DMS53 treated with DMSO at 0.1 percent for 48 hours (cell line): ENCODE data around the gene TMC8.
"Not testable (repeated sequence)": the region's sequence is repeated elsewhere in the genome, so short reads cannot be mapped to it uniquely, and the experiment has no call there.

Experiments
- DNase-seq: peaks from one replicate; lab custom pipeline; 2025; ENCODE audit not compliant: unreplicated experiment; lab: John Stamatoyannopoulos, UW

The TMC8 gene

DNA sequence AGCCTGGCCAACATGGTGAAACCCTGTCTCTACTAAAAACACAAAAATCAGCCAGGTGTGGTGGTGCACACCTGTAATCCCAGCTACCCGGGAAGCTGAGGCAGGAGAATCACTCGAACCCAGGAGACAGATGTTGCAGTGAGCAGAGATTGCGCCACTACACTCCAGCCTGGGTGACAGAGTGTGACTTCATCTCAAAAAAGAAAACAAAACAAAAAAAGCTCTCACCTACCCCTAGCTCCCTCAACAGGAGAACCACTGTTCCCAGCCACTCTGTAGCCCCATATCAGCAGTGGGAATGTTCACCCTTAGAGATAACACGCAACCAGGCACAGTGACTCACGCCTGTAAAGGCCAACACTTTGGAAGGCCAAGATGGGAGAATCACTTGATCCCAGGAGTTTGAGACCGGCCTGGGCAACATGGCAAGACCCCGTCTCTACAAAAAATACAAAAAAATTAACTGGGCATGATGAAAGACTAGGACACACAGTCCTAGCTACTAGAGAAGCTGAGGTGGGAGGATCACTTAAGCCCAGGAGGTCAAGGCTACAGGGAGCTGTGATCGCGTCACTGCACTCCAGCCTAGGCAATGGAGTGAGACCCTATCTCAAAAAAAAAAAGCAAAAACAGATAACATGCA lies 5.4 kb downstream of the TMC8 start:
- DNase-seq = no peak

DNA sequence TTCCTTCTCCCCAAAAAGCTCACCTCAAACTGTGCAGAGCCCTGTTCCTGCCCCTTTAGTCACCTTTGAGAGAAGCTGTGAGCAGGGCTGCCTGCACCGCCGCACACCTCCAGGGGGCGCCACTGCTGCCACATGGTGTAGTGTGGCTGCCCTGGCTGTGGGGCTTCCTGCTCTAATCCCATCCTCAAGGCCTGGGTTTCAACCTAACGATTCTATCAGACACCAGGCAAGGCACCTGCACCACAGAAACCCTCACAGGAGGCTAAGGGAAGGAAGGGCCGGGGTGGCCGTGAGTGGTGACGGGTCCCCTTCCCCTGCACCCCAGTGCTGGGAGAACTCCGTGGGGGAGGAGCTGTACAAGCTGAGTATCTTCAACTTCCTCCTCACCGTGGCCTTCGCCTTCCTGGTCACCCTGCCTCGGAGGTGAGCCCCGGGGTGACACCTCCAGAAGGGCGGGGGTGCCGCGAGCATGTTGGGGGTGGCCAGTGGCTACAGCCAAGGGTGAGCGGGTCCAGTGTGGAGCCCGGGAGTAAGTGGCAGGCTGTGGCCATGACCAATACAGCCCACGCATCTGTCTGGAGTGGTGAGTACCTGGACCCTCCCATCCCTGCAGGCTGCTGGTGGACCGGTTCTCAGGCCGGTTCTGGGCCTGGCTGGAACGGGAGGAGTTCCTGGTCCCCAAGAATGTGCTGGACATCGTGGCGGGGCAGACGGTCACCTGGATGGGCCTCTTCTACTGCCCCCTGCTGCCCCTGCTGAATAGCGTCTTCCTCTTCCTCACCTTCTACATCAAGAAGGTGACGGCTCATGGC lies 7.0 kb downstream of the TMC8 start:
- no peak for DNase-seq

DNA sequence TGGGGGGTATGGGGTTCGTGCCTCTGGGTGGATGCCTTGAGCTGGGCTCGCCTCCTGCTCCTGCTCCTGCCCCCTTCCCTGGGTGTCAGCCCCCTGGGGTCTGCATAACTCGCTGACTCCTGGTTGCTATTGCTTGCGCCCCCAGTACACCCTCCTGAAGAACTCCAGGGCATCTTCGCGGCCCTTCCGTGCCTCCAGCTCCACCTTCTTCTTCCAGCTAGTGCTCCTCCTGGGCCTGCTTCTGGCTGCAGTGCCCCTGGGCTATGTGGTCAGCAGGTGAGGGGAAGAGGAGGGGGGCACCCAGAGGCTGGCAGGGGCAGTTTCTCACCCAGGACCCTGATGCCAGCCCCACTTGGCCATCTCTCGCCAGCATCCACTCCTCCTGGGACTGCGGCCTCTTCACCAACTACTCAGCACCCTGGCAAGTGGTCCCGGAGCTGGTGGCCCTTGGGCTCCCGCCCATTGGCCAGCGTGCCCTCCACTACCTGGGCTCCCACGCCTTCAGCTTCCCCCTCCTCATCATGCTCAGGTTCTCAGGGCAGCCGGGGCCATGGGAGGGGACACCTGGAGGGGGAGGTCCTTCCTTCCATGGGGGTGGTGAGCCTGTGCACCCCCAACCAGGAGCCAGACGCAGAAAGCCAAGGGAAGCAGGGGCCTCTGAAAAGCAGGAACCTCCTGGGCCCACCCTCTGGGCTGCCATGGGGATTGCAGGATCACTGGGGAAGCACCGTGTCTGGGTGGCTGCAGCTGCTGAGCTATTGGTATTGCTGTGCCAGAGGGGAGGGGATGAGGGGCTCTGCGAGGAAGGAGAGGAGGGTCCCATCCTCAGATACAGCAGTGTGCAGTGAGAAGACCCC lies 7.9 kb downstream of the TMC8 start:
- DNase-seq = no peak

DNA sequence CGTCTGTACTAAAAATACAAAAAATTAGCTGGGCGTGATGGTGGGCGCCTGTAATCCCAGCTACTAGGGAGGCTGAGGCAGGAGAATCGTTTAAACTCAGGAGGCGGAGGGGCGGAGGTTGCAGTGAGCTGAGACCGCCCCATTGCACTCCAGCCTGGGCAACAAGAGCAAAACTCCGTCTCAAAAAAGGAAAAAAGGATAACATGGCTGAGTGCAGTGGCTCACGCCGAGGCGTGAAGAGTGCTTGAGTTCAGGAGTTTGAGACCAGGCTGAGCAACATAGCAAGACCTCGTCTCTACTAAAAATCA lies 9.2 kb downstream of the TMC8 start:
- DNase-seq = not testable (repeated sequence)

DNA sequence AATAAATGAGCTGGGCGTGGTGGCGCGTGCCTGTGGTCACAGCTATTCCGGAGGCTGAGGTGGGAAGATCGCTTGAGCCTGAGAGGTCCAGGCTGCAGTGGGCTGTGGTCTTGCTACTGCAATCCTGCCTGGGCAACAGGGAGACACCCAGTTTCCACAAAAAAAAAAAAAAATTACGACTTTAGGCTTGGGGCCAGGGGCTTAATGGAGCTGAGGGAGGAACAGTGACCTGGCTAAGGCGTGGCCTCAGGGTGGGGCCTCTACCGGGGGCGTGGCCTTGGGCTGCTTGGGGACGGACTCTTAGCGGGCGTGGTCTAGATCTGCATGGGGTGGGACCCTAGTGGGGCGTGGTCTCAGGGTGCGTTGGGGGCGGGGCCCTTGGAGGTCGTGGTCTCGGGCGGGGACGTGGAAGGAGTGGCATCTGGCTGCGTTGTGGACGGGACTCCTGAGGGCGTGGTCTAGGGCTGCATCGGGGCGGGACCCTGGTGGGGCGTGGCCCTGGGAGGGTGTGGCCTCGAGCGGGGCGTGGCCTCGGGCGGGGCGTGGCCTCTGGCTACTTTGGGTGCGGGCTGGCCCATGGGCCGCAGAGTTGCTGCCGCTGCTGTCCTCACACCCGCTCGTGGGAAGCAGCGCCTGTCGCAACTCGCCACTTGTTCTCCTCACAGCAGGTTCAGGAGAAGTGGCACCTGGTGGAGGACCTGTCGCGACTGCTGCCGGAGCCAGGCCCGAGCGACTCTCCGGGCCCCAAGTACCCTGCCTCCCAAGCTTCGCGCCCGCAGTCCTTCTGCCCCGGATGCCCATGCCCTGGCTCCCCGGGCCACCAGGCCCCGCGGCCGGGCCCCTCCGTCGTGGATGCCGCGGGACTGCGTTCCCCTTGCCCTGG lies 9.8 kb downstream of the TMC8 start:
- DNase-seq = peak; percentile 42

DNA sequence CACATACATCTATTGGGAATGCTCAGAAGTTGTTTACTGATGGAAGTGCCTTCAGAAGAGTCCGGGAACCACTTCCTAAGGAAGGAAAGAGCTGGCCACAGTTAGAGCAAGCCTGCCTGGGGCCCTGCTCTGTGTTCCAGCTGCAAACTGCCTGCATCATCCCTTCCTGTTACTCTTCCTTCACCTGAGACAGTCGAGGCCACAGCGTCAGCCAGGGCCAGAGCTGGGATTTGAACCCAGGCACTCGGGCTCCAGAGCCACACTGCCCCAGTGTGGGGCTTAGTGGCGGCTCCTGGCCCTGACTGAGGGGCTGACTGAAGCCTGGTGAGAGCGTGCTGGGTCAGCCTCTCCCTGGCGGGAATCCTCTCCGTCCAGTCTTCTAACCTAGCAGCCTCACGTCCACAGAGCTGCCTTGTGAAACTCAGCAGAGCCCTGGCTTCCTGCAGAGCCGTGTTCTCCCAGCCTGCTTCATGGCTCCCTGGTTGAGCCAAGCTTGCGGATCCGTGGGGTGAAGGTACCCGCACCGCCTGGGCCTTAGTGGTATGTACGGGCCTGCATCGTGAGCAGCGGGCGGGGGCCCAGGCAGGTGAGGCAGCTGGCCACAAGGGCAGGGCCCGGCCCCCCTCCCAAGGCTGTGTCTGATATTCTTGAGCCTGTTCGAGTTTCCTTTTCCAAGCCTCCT lies 11.0 kb downstream of the TMC8 start:
- DNase-seq = no peak

DNA sequence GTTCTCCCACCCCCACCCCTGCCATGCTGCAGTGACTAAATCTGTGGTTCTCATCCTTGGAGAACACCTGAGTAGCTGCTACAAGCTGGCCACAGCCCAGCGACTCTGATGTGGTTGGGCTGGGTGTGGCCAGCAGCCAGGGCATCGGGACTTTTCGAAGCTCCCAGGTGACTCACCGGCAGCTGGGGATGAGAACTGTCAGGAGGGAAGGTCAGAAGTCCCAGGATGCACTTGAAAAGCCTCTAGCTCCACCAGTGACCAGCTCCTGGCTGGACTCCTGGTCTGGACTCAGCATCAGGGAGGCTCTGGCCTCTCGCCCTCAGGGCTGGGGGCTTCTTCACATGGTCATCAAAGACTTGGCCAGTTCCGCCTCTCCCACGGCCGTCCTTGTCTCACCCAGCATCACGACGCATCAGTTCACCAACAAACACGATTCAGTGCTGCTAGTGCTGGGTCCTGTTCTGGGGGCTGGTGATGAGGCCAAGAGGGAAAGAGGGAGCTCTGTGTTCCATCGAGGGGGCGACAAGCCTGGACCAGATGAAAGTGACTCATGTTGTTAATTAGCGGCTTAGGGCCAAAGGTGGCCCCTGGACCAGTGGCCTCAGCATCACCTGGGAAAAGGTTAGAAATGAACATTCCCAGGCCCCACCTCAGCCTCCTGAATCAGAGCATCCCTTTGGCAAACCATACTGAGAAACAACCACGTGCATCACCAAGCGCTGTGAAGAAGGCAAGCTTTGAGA lies 11.7 kb downstream of the TMC8 start:
- peak; percentile 82 for DNase-seq

DNA sequence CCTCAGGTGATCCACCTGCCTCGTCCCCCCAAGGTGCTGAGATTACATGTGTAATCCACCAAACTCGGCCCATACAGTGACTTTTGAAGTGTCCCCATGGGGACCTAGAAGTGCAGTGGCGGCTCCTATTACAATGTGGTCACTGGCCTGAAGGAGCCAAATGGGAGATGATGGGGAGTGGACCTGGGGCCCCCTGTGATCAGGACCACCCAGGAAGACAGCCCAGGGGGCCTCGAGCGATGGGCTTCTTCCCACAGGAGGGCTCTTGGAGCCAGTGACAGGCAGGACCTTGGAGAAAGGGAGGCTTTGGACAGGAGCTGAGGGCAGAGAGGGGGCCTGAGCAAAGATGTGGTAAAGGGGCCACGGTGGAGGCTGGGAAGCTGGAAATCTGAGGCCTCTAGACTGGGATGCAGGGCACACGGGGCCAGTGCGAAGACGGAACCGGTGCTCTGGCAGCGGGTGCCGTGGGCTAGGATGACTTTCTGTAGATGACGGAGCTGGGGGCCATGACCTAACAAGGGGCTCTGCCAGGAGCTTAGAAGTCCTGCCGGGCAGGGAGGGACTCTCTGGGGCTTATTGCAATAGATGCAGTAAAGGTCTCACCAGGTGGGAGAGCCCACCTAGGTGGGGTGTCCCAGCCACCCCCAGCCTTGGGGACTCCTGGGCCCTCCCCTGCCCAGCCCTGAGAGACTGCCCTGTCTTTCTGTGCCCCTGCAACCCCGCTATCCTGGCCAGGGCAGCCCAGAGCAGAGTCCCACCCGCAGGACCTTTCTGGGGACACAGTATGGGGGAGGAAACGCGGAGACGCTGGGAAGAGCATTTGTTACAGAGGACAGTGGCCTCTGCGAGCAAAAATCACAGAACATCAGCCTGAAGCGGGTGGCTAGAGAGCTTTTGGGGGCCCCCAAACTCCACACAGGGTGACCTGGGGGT lies 12.9 kb downstream of the TMC8 start:
- no peak for DNase-seq

DNA sequence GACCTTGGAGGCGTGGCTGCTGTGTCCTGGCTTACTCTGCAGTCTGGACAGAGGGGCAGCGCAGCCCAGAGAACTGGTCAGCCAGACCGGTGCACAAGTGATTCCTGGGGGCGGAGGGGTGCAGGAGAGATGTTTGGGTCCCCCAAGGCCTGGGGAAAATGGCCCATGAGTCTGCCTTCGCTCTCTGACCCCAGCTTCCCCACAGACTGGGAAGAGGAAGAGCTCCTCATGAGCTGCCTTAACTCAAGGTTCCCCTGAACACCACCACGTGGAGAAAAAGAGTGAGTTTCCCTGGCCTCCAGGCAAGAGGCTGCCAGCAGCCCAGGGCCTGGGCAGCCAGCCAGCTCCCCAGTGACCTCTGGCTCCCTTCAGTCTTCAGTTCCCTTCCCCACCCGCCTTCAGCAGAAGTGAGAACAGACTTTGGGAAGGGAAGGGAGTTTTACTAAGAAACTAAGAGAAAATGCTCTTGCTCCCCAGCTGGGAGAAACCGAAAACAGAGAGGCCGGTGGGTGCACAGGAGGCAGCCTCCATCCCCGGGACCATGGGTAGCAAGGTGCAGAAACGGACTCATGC lies 13.7 kb downstream of the TMC8 start:
- DNase-seq = no peak

DNA sequence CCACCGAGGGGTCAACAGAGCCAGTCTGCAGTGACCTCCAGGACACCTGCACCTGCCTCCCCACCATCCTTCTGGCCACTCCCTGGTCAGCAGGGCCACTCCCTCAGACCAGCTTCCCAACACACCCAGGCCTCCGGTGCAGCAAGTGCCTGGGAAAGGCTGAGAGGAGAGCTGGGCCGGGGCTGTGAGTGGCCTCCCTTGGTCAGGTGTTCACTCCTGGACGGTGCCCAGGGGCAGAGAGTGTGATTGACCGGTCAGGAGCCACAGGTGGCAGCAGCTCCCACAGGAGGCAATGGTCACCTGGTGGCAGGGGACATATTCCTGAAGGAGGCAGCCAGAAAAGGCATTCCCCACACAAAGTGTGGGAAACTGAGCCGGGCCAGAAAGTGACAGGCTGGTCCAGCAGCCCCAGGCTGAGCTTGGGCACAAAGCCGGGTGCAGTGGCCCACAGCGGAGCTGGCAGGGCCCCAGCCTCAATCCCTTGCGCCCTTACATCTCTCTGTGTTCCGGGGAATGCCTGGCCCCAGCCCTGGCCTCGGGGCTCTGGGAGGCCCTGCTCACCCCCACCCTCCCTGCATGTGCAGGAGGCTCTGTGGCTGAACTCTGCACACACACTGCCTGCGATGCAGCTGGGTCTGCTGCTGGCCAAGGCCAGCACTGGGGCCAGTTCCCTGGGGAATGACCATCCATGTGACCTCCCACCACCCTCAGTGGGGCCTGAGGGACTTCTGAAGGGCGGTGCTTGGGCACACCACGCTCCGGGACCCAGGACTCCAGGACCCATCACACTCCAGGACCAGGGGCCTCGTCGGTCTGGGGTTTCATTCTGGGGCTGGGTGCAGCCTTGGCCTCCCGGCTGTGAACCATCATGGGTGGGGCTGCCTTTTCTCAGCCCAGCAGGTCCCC lies 14.4 kb downstream of the TMC8 start:
- DNase-seq = no peak

DNA sequence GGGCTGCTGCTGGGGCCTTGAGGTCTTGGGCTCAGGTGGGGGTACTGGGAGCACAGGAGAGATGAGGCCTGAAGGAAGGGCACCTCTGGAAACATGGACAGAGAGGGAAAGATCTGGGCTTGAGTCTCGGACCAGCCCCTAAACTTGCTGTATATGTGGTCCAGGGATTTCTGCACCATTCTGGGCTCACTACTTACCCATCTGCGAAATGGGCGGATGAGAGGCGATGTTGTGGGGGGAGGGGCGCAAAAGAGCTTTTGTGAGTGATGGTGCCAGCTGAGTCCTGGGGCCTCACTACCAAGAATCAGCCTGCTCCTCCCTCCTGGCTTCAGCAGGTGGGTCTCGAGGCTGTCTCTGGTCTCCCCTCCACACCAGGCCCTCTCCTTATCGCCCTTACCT lies 15.9 kb downstream of the TMC8 start:
- no peak for DNase-seq

DNA sequence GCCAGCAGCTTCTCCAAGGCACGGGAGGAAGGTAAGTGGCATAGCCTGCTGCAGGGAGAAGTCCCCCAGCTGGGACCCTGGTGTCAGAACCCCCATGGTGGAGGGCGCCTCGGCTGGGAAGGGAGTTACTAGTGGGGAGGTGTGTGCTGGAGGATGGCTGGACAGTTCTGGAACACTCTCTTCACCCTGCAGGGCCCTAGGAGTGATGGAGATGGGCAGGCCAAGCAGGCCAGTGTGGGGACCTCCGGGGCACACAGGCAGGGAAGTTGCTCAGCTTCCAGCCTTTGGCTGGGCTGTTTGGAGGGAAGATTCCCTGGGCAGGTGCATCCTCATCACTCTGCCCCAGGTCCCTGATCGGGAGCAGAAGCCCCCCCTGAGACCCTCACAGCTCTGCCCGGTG lies 16.3 kb downstream of the TMC8 start:
- no peak for DNase-seq

DNA sequence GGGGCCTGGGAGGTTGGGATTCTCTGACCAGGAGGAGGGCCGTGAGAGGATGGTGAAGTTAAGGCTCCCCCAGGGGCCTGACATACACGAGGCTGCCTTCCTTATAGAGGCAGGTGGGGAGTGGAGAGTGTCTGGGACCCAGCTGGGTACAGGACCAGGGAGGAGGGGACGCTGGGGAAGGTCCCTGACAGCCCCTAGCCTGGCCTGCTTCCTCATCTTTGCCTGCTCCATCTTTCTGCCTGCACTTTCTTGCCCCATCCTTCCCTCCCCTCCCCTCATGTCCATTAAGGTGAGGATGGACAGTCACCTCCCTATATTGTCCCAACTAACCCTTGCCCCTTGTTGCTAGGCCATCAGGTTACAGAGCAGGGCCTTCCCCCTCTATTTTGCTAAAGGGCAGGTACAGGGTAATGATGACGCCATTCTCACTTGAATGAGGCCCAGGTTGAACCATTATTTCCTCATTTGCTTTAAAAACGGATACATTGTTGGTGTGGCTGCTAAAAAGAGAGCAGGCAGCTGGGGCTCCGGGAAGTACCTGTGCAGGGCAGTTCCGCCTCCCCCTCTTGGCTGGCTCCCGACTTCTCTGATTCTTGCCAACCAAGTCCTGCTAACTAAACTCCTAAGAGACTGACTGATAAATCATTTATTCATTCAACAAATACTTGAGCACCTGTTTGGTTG lies 16.9 kb downstream of the TMC8 start:
- no peak for DNase-seq

DNA sequence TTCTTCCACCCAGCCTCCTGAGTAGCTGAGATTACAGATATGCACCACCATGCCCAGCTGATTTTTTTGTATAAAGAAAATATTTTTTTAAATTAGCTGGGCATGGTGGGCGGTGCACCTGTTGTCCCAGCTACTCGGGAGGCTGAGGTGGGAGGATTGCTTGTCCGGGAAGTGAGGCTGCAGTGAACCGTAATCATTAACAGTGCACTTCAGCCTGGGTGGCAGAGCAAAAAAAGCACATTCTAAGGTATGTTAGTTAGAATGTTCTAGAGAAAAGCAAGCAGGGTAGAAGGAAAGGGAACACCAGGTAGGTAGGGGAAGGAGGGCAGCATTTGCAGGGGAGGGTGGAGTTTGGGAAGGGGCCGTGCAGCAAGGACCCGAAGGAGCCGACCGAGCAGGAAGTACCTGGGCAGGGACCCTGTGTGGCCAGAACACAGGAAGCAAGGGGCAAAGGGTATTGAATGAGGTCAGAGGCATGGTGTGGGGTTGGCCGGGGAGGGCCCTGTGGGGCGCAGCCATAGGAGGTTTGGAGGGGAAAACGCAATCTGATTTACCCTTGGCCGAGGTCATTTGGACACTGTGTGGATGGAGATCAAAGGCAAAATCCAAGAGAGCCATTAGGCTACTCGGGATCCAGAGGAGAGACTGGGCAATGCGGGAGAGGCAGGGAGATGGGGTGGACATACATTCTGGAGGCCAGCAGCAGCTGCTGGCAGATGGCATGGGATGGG lies 17.9 kb downstream of the TMC8 start:
- DNase-seq = no peak

DNA sequence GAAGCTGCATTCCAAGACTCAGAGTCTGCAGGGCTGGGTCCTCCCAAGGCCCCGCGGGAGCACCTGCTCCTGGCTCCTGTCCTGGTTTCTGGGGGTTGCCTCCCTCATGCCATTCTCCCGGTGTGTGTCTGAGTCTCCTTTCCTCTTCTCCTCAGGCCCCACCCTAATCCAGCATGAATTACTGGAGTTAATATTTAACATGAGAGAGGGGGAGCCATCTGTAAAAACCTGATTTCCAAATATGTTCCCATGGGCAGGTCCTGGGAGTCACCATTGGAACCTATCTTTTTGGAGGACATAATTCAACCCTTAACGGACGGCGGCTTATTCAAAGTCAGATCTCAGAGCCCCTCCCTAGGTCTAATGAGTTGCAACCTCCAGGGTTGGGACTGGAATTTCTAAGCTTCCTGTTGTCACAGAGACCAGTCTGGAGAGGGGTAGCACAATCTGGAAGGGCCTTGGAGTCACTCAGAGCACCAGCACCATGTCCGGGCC lies 21.0 kb downstream of the TMC8 start:
- DNase-seq = no peak
